HepG2 (cell line): ENCODE measurements around the gene RNF208. TPM values are rescaled to one million over a fixed set of nuclear protein-coding genes. Genes with fewer than 3 reads are reported as not detected.

Source experiments
- CREB1 ChIP-seq, 2 experiments: fragments of 450-650 bp in 1 of 2; IDR thresholded peaks; 2 replicates each; pipeline ENCODE4 v1.6.1; 2016 to 2017; ENCODE audit warnings: control low read depth in 1 of 2, mild to moderate bottlenecking in 1 of 2, missing compliant biosample characterization in 1 of 2, missing genetic modification characterization in 1 of 2
- HMG20B ChIP-seq: conservative IDR thresholded peaks from 2 replicates; pipeline ENCODE4 v1.6.1; 2016; ENCODE audit warnings: missing genetic modification reagents, missing compliant biosample characterization
- NFE2L1 ChIP-seq: sonication (generic); formaldehyde crosslinking; IDR thresholded peaks from 2 replicates; pipeline ENCODE4 v1.4.0; 2020; ENCODE audit warnings: missing genetic modification reagents, mild to moderate bottlenecking, borderline replicate concordance
- SAP130 ChIP-seq: IDR thresholded peaks from 2 replicates; pipeline ENCODE4 v1.6.1; 2016; ENCODE audit warnings: low read depth
- TFDP1 ChIP-seq: IDR thresholded peaks from 2 replicates; pipeline ENCODE4 v1.6.1; 2016; ENCODE audit warnings: missing compliant biosample characterization, missing genetic modification reagents, borderline replicate concordance
- YEATS2 ChIP-seq: sonication (generic); formaldehyde crosslinking; IDR thresholded peaks from 2 replicates; pipeline ENCODE4 v1.4.0; 2020; ENCODE audit warnings: missing genetic modification reagents, borderline replicate concordance
- ZBTB10 ChIP-seq: sonication (generic); formaldehyde crosslinking; IDR thresholded peaks from 2 replicates; pipeline ENCODE4 v1.4.0; 2020; ENCODE audit warnings: missing genetic modification reagents, borderline replicate concordance
- ZFP62 ChIP-seq: sonication (generic); formaldehyde crosslinking; IDR thresholded peaks from 2 replicates; pipeline ENCODE4 v1.4.0; 2020; ENCODE audit warnings: missing genetic modification reagents
- ZNF207 ChIP-seq: fragments of 450-650 bp; IDR thresholded peaks from 2 replicates; pipeline ENCODE4 v1.6.1; 2016; ENCODE audit warnings: antibody characterized with exemption, borderline replicate concordance
- ZNF318 ChIP-seq: sonication (generic); formaldehyde crosslinking; IDR thresholded peaks from 2 replicates; pipeline ENCODE4 v1.4.0; 2020; ENCODE audit warnings: mild to moderate bottlenecking, missing genetic modification reagents
- ZNF329 ChIP-seq: sonication (generic); formaldehyde crosslinking; IDR thresholded peaks from 2 replicates; pipeline ENCODE4 v1.9.0; 2021; ENCODE audit warnings: low read depth, mild to moderate bottlenecking, missing genetic modification reagents
- ZNF570 ChIP-seq: sonication (generic); formaldehyde crosslinking; IDR thresholded peaks from 2 replicates; pipeline ENCODE4 v1.4.0; 2020; ENCODE audit warnings: mild to moderate bottlenecking, missing genetic modification reagents, borderline replicate concordance
- ZNF674 ChIP-seq: sonication (generic); formaldehyde crosslinking; IDR thresholded peaks from 2 replicates; pipeline ENCODE4 v1.5.0; 2020; ENCODE audit warnings: low read depth, mild to moderate bottlenecking, missing genetic modification reagents
- ZNF749 ChIP-seq: sonication (generic); formaldehyde crosslinking; IDR thresholded peaks from 2 replicates; pipeline ENCODE4 v1.8.0; 2022; ENCODE audit warnings: mild to moderate bottlenecking, missing genetic modification reagents, moderate library complexity, borderline replicate concordance
- ZSCAN9 ChIP-seq: IDR thresholded peaks from 2 replicates; pipeline ENCODE4 v1.6.1; 2016; ENCODE audit warnings: borderline replicate concordance
- polyA plus RNA-seq, 8 experiments: library from polyadenylated mRNA; depleted of rRNA in 3 of 8; stranded (reverse) in 7 of 8; unstranded in 1 of 8; fragments of >200 nt; fragmentation: Illumina TruSeq in 4 of 8; extraction: Trizol in 4 of 8; gene quantifications; 2 replicates each; pipeline versions ENCODE4 v1.2.1 to v1.2.3, GENCODE V29; 2011 to 2016; ENCODE audit warnings: low read depth in 4 of 8, missing spikeins in 1 of 8, mixed read lengths in 1 of 8; ENCODE audit not compliant: insufficient read depth in 1 of 8
- total RNA-seq, 5 experiments: library from RNA; depleted of rRNA; stranded (reverse); fragments of >200 nt; fragmentation: Illumina TruSeq; extraction: Trizol; gene quantifications; 2 replicates each; pipeline ENCODE4 v1.2.3, GENCODE V29; 2016; ENCODE audit warnings: low read depth in 1 of 5

The RNF208 gene
- total and polyA plus RNA-seq, 2 of the 13 experiments (the other 11 are each of a cell fraction or from before 2014, with no cell fraction given): 1.6 to 2.1 TPM

- TF ChIP-seq ZNF318 (CRISPR knock-in tag) (no peak), SAP130 (CRISPR knock-in tag) (peak; percentile 72), TFDP1 (CRISPR knock-in tag) (peak; percentile 30; the same call in 1 of the 2 replicates), YEATS2 (peak; percentile 40; the same call in 1 of the 2 replicates), CREB1 (IDR thresholded peaks at IDR 0.05) (no peak), CREB1 (CRISPR knock-in tag; IDR thresholded peaks at IDR 0.05) (no peak), ZNF570 (CRISPR knock-in tag) (no peak), ZNF207 (no peak), ZNF674 (no peak), HMG20B (CRISPR knock-in tag) (no peak), ZNF749 (CRISPR knock-in tag) (no peak), ZNF329 (CRISPR knock-in tag) (no peak), ZSCAN9 (CRISPR knock-in tag) (no peak), NFE2L1 (CRISPR knock-in tag) (no peak), ZFP62 (no peak), ZBTB10 (CRISPR knock-in tag) (no peak)
Observed at GRCh38 chr9:137253717-137254623, 31.9 kb upstream of the RNF208 start (continued).
